H9 (cell line): ENCODE measurements around the gene NBEA. TPM values are rescaled to one million over a fixed set of nuclear protein-coding genes. Genes with fewer than 3 reads are reported as not detected.

ENCODE experiments used
- DNase-seq: peaks from one replicate; pipeline ENCODE4 v3.0.0-alpha.2; 2017
- H2AFZ ChIP-seq: one replicate; pipeline ENCODE4 v1.6.1; 2013; ENCODE audit warnings: mild to moderate bottlenecking, low read length, control low read depth, moderate library complexity
- H2AK5ac ChIP-seq: 2 replicates; pipeline ENCODE4 v1.6.1; 2013; ENCODE audit warnings: low read length, control low read depth, mixed read lengths; ENCODE audit not compliant: insufficient read length
- H2BK120ac ChIP-seq: one replicate; pipeline ENCODE4 v1.6.1; 2013; ENCODE audit warnings: low read depth, mild to moderate bottlenecking, low read length, control low read depth, inconsistent platforms; ENCODE audit not compliant: poor library complexity, severe bottlenecking
- H2BK12ac ChIP-seq: 2 replicates; pipeline ENCODE4 v1.6.1; 2013; ENCODE audit warnings: low read length, control low read depth, mixed read lengths, low read depth; ENCODE audit not compliant: insufficient read length
- H2BK15ac ChIP-seq: 2 replicates; pipeline ENCODE4 v1.6.1; 2013; ENCODE audit warnings: low read depth, low read length, control low read depth
- H2BK20ac ChIP-seq: one replicate; pipeline ENCODE4 v1.6.1; 2013; ENCODE audit warnings: low read depth, mild to moderate bottlenecking, low read length, control low read depth, inconsistent platforms; ENCODE audit not compliant: poor library complexity, severe bottlenecking
- H2BK5ac ChIP-seq: 2 replicates; pipeline ENCODE4 v1.6.1; 2013; ENCODE audit warnings: low read length, control low read depth, mixed read lengths; ENCODE audit not compliant: insufficient read length
- H3K14ac ChIP-seq: 2 replicates; pipeline ENCODE4 v1.6.1; 2013; ENCODE audit warnings: low read length, control low read depth; ENCODE audit not compliant: insufficient read depth
- H3K18ac ChIP-seq: 2 replicates; pipeline ENCODE4 v1.6.1; 2013; ENCODE audit warnings: low read depth, mild to moderate bottlenecking, mixed read lengths, low read length, control low read depth; ENCODE audit not compliant: insufficient read length
- H3K23ac ChIP-seq: 2 replicates; pipeline ENCODE4 v1.6.1; 2013; ENCODE audit warnings: low read length, control low read depth, mixed read lengths, low read depth; ENCODE audit not compliant: insufficient read length
- H3K23me2 ChIP-seq: 2 replicates; pipeline ENCODE4 v1.6.1; 2013; ENCODE audit warnings: low read depth, mild to moderate bottlenecking, mixed read lengths, low read length, control low read depth; ENCODE audit not compliant: insufficient read length, poor library complexity, severe bottlenecking
- H3K27ac ChIP-seq: 2 replicates; pipeline ENCODE4 v1.5.1; 2013; ENCODE audit warnings: low read length, control low read depth, mixed read lengths, low read depth; ENCODE audit not compliant: insufficient read length
- H3K27me3 ChIP-seq: 2 replicates; pipeline ENCODE4 v1.6.1; 2013; ENCODE audit warnings: low read length, control low read depth, inconsistent platforms; ENCODE audit not compliant: insufficient read depth
- H3K4ac ChIP-seq: 2 replicates; pipeline ENCODE4 v1.6.1; 2013; ENCODE audit warnings: low read depth, mild to moderate bottlenecking, control low read depth, inconsistent platforms, low read length, moderate library complexity
- H3K4me1 ChIP-seq: 2 replicates; pipeline ENCODE4 v1.6.1; 2013; ENCODE audit warnings: low read length, control low read depth, inconsistent platforms; ENCODE audit not compliant: insufficient read depth
- H3K4me2 ChIP-seq: 2 replicates; pipeline ENCODE4 v1.6.1; 2013; ENCODE audit warnings: low read length, control low read depth, mixed read lengths; ENCODE audit not compliant: insufficient read length, insufficient read depth
- H3K56ac ChIP-seq: 2 replicates; pipeline ENCODE4 v1.6.1; 2013; ENCODE audit warnings: low read depth, mild to moderate bottlenecking, mixed read lengths, low read length, control low read depth; ENCODE audit not compliant: insufficient read length
- H3K79me1 ChIP-seq: 2 replicates; pipeline ENCODE4 v1.6.1; 2013; ENCODE audit warnings: low read depth, mild to moderate bottlenecking, moderate library complexity, low read length, control low read depth, inconsistent platforms; ENCODE audit not compliant: insufficient read depth, poor library complexity, severe bottlenecking
- H3K79me2 ChIP-seq: 2 replicates; pipeline ENCODE4 v1.6.1; 2013; ENCODE audit warnings: low read length, control low read depth, inconsistent platforms; ENCODE audit not compliant: insufficient read depth
- H3K9ac ChIP-seq: 2 replicates; pipeline ENCODE4 v1.6.1; 2013; ENCODE audit warnings: low read length, control low read depth, mixed read lengths; ENCODE audit not compliant: insufficient read length; ENCODE audit errors: extremely low read depth
- H3K9me3 ChIP-seq: one replicate; pipeline ENCODE4 v1.6.1; 2013; ENCODE audit warnings: low read depth, low read length, inconsistent platforms; ENCODE audit not compliant: control insufficient read depth
- H3T11ph ChIP-seq: one replicate; pipeline ENCODE4 v1.6.1; 2013; ENCODE audit warnings: mild to moderate bottlenecking, low read length, control low read depth, inconsistent platforms
- H4K20me1 ChIP-seq: one replicate; pipeline ENCODE4 v1.6.1; 2013; ENCODE audit not compliant: control insufficient read depth, insufficient read length, insufficient read depth
- H4K5ac ChIP-seq: 2 replicates; pipeline ENCODE4 v1.6.1; 2013; ENCODE audit warnings: low read depth, mild to moderate bottlenecking, mixed read lengths, low read length, control low read depth; ENCODE audit not compliant: insufficient read length
- H4K8ac ChIP-seq: replicated peaks from 2 replicates; pipeline ENCODE4 v1.6.1; 2013; ENCODE audit warnings: low read length, control low read depth, mixed read lengths, low read depth; ENCODE audit not compliant: insufficient read length
- H4K91ac ChIP-seq: 2 replicates; pipeline ENCODE4 v1.6.1; 2013; ENCODE audit warnings: low read depth, mild to moderate bottlenecking, moderate library complexity, mixed read lengths, low read length, control low read depth; ENCODE audit not compliant: insufficient read length
- H3K27ac Mint-ChIP-seq, 3 experiments: 2 replicates in 2 of 3; 3 replicates in 1 of 3; pipeline ENCODE4 v1.8.0; 2020 to 2021; ENCODE audit warnings: mixed read lengths in 3 of 3, mild to moderate bottlenecking in 1 of 3, moderate library complexity in 1 of 3
- H3K27me3 Mint-ChIP-seq: 2 replicates; pipeline ENCODE4 v1.8.0; 2021; ENCODE audit warnings: low read depth, mild to moderate bottlenecking, moderate library complexity, mixed read lengths
- H3K36me3 Mint-ChIP-seq, 3 experiments: 2 replicates in 2 of 3; 3 replicates in 1 of 3; pipeline ENCODE4 v1.8.0; 2020 to 2021; ENCODE audit warnings: low read depth in 3 of 3, mixed read lengths in 3 of 3; ENCODE audit not compliant: insufficient read depth in 1 of 3
- H3K4me1 Mint-ChIP-seq, 2 experiments: 2 replicates each; pipeline ENCODE4 v1.8.0; 2020; ENCODE audit warnings: mixed read lengths in 2 of 2
- H3K4me3 Mint-ChIP-seq, 2 experiments: 2 replicates in 1 of 2; 3 replicates in 1 of 2; pipeline ENCODE4 v1.8.0; 2020 to 2021; ENCODE audit warnings: mild to moderate bottlenecking in 2 of 2, mixed read lengths in 2 of 2, moderate library complexity in 1 of 2
- H3K9me3 Mint-ChIP-seq, 2 experiments: 2 replicates in 1 of 2; 3 replicates in 1 of 2; pipeline ENCODE4 v1.8.0; 2020; ENCODE audit warnings: mild to moderate bottlenecking in 2 of 2, mixed read lengths in 2 of 2, moderate library complexity in 1 of 2
- WGBS: extraction: QIAGEN DNeasy Blood & Tissue Kit; methylation state at CpG from one replicate; pipeline ENCODE4 v1.1.7; 2013; ENCODE audit warnings: missing lambda C conversion rate, low lambda C conversion rate, mixed read lengths; ENCODE audit not compliant: insufficient read length; ENCODE audit errors: extremely low coverage; 5-methylcytosine and 5-hydroxymethylcytosine counted together
- total RNA-seq: library from RNA; stranded (reverse); gene quantifications from 2 replicates; pipeline ENCODE4 v1.2.1, GENCODE V29; 2021
- TF ChIP-seq, protein P1 (sequence below): fragments of 200-600 bp; sonication (generic); conservative IDR thresholded peaks from 3 replicates; pipeline ENCODE4 v1.8.0; 2021; ENCODE audit warnings: antibody characterized with exemption, mild to moderate bottlenecking

Gene NBEA
- total RNA-seq, 1 experiment from 2014 or later = 17.3 TPM

- H3K4me2 ChIP-seq = no peak overlapping the region
- peaks cover 22% of the 10 kb centered on the region for H3K27me3 Mint-ChIP-seq
- H3K27ac ChIP-seq = no peak overlapping the region
- no peaks in the 10 kb centered on the region for H3K9me3 ChIP-seq
- no peak for DNase-seq
- H2AK5ac ChIP-seq = no peak overlapping the region
- H3K79me2 ChIP-seq = no peaks in the 10 kb centered on the region
- WGBS = no CpG with 5 or more reads among the region's 3 CpGs
- no peak overlapping the region for H3K4ac ChIP-seq
- H2BK120ac ChIP-seq = no peak overlapping the region
- no peak overlapping the region for H3K56ac ChIP-seq
- H3K36me3 Mint-ChIP-seq = no peaks in the 10 kb centered on the region
- H3K27me3 ChIP-seq = no peaks in the 10 kb centered on the region; the same call in 1 of the 2 replicates
- no peak overlapping the region for H4K5ac ChIP-seq
- peaks cover 9 to 17% of the 10 kb centered on the region in 2 experiments for H3K4me1 Mint-ChIP-seq
- TF ChIP-seq, protein P1, sequence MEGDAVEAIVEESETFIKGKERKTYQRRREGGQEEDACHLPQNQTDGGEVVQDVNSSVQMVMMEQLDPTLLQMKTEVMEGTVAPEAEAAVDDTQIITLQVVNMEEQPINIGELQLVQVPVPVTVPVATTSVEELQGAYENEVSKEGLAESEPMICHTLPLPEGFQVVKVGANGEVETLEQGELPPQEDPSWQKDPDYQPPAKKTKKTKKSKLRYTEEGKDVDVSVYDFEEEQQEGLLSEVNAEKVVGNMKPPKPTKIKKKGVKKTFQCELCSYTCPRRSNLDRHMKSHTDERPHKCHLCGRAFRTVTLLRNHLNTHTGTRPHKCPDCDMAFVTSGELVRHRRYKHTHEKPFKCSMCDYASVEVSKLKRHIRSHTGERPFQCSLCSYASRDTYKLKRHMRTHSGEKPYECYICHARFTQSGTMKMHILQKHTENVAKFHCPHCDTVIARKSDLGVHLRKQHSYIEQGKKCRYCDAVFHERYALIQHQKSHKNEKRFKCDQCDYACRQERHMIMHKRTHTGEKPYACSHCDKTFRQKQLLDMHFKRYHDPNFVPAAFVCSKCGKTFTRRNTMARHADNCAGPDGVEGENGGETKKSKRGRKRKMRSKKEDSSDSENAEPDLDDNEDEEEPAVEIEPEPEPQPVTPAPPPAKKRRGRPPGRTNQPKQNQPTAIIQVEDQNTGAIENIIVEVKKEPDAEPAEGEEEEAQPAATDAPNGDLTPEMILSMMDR = no peak
- no peaks in the 10 kb centered on the region for H3K79me1 ChIP-seq
- H3T11ph ChIP-seq = no peak overlapping the region
- no peak overlapping the region for H2BK15ac ChIP-seq
- H2BK5ac ChIP-seq = no peak overlapping the region
- H4K91ac ChIP-seq = no peak overlapping the region
- no peak overlapping the region for H4K8ac ChIP-seq
- H3K14ac ChIP-seq = no peak overlapping the region
- H2AFZ ChIP-seq = no peak overlapping the region
- H3K4me3 Mint-ChIP-seq = no peak overlapping the region
- H2BK20ac ChIP-seq = no peak overlapping the region
- H3K9ac ChIP-seq = no peak overlapping the region
- H3K27ac Mint-ChIP-seq = no peak overlapping the region
- H3K18ac ChIP-seq = no peak overlapping the region
- no peaks in the 10 kb centered on the region for H3K23me2 ChIP-seq
- H3K23ac ChIP-seq = no peak overlapping the region
- H3K9me3 Mint-ChIP-seq = no peaks in the 10 kb centered on the region
- no peak overlapping the region for H2BK12ac ChIP-seq
- no peaks in the 10 kb centered on the region for H3K4me1 ChIP-seq
- no peaks in the 10 kb centered on the region for H4K20me1 ChIP-seq
These were observed 523.3 kb downstream of the NBEA start for GRCh38 chr13:35465371-35465770.
